ENCODE data around the gene DENND1B. TPM values are rescaled to one million over a fixed set of nuclear protein-coding genes. Genes with fewer than 3 reads are reported as not detected.
"Not testable (repeated sequence)": the region's sequence is repeated elsewhere in the genome, so short reads cannot be mapped to it uniquely, and the experiment has no call there.

The DENND1B gene
- total RNA-seq, 1 experiment from 2014 or later, result 12.7 TPM

- no peaks in the 10 kb centered on the region for H3K9me3 ChIP-seq
These were observed 5.0 kb downstream of the DENND1B start for GRCh38 chr1:197770243-197770642.

GRCh38 chr1:197769287-197769686 lies 6.0 kb downstream of the DENND1B start:
- no peak overlapping the region for H3K4me3 ChIP-seq
- DNase-seq, result no peak
- no peaks in the 10 kb centered on the region for H3K27me3 ChIP-seq
- no peaks in the 10 kb centered on the region for H3K9me3 ChIP-seq
- peaks cover 19% of the 10 kb centered on the region for H3K36me3 ChIP-seq

More at GRCh38 chr1:197770243-197770642, 5.0 kb downstream of the DENND1B start:
- no peak for DNase-seq
- Histone ChIP-seq H3K36me3 (peaks cover 19% of the 10 kb centered on the region), H3K4me3 (no peak overlapping the region), H3K27me3 (no peaks in the 10 kb centered on the region)

GRCh38 chr1:197768014-197768805 lies 7.1 kb downstream of the DENND1B start:
- no peaks in the 10 kb centered on the region for H3K27me3 ChIP-seq
- H3K9me3 ChIP-seq, result no peaks in the 10 kb centered on the region
- no peak for DNase-seq
- H3K4me3 ChIP-seq, result no peak overlapping the region
- H3K36me3 ChIP-seq, result peaks cover 19% of the 10 kb centered on the region

GRCh38 chr1:197763769-197764168 lies 11.5 kb downstream of the DENND1B start:
- H3K36me3 ChIP-seq, result peaks cover 9% of the 10 kb centered on the region
- no peaks in the 10 kb centered on the region for H3K27me3 ChIP-seq
- no peak for DNase-seq
- no peak overlapping the region for H3K4me3 ChIP-seq
- no peaks in the 10 kb centered on the region for H3K9me3 ChIP-seq

- Histone ChIP-seq H3K4me3 (no peak overlapping the region), H3K36me3 (peaks cover 10% of the 10 kb centered on the region), H3K27me3 (no peaks in the 10 kb centered on the region), H3K9me3 (no peaks in the 10 kb centered on the region)
- no peak for DNase-seq
These were observed 12.0 kb downstream of the DENND1B start for GRCh38 chr1:197763307-197763706.

- no peaks in the 10 kb centered on the region for H3K27me3 ChIP-seq
- DNase-seq, result no peak
- H3K36me3 ChIP-seq, result peaks cover 10% of the 10 kb centered on the region
- H3K9me3 ChIP-seq, result no peaks in the 10 kb centered on the region
- H3K4me3 ChIP-seq, result no peak overlapping the region
These were observed 13.6 kb downstream of the DENND1B start for GRCh38 chr1:197761654-197762053.

GRCh38 chr1:197755553-197755952 lies 19.7 kb downstream of the DENND1B start:
- not testable (repeated sequence) for DNase-seq

GRCh38 chr1:197752652-197753164 lies 22.6 kb downstream of the DENND1B start:
- H3K9me3 ChIP-seq, DNase-seq, H3K27me3 ChIP-seq, H3K4me3 ChIP-seq: not testable (repeated sequence)
- peaks cover 11% of the 10 kb centered on the region for H3K36me3 ChIP-seq

More at GRCh38 chr1:197755553-197755952, 19.7 kb downstream of the DENND1B start:
- not testable (repeated sequence) for H3K4me3 ChIP-seq, H3K9me3 ChIP-seq, H3K27me3 ChIP-seq
- H3K36me3 ChIP-seq, result peaks cover 13% of the 10 kb centered on the region

- no peak overlapping the region for H3K4me3 ChIP-seq
- H3K27me3 ChIP-seq, result no peaks in the 10 kb centered on the region
- no peaks in the 10 kb centered on the region for H3K9me3 ChIP-seq
- H3K36me3 ChIP-seq, result peaks cover 19% of the 10 kb centered on the region
- no peak for DNase-seq
These were observed 24.9 kb downstream of the DENND1B start for GRCh38 chr1:197750366-197750765.

GRCh38 chr1:197745911-197746310 lies 29.4 kb downstream of the DENND1B start:
- Histone ChIP-seq H3K27me3 (no peaks in the 10 kb centered on the region), H3K4me3 (no peak overlapping the region), H3K9me3 (no peaks in the 10 kb centered on the region; the same call in 1 of the 2 replicates)

GRCh38 chr1:197744979-197745378 lies 30.3 kb downstream of the DENND1B start:
- DNase-seq, result no peak
- peaks cover 8% of the 10 kb centered on the region for H3K36me3 ChIP-seq
- H3K9me3 ChIP-seq, result no peaks in the 10 kb centered on the region; the same call in 1 of the 2 replicates
- H3K27me3 ChIP-seq, result no peaks in the 10 kb centered on the region
- no peak overlapping the region for H3K4me3 ChIP-seq

More at GRCh38 chr1:197745911-197746310, 29.4 kb downstream of the DENND1B start:
- H3K36me3 ChIP-seq, result peaks cover 8% of the 10 kb centered on the region
- DNase-seq, result no peak

GRCh38 chr1:197743578-197743977 lies 31.7 kb downstream of the DENND1B start:
- H3K27me3 ChIP-seq, result no peaks in the 10 kb centered on the region
- peaks cover 8% of the 10 kb centered on the region for H3K36me3 ChIP-seq
- DNase-seq, result no peak
- no peak overlapping the region for H3K4me3 ChIP-seq
- no peaks in the 10 kb centered on the region; the same call in 1 of the 2 replicates for H3K9me3 ChIP-seq

GRCh38 chr1:197740992-197741391 lies 34.3 kb downstream of the DENND1B start:
- no peaks in the 10 kb centered on the region for H3K27me3 ChIP-seq
- DNase-seq, result no peak
- H3K4me3 ChIP-seq, result no peak overlapping the region
- no peaks in the 10 kb centered on the region for H3K36me3 ChIP-seq
- H3K9me3 ChIP-seq, result no peaks in the 10 kb centered on the region; the same call in 1 of the 2 replicates

- no peaks in the 10 kb centered on the region for H3K9me3 ChIP-seq
- H3K4me3 ChIP-seq, result no peak overlapping the region
- no peaks in the 10 kb centered on the region; the same call in 1 of the 2 replicates for H3K36me3 ChIP-seq
- H3K27me3 ChIP-seq, result no peaks in the 10 kb centered on the region
- no peak for DNase-seq
These were observed 36.4 kb downstream of the DENND1B start for GRCh38 chr1:197738927-197739326.

GRCh38 chr1:197737916-197738315 lies 37.4 kb downstream of the DENND1B start:
- Histone ChIP-seq H3K4me3 (no peak overlapping the region), H3K27me3 (no peaks in the 10 kb centered on the region), H3K36me3 (no peaks in the 10 kb centered on the region; the same call in 1 of the 2 replicates), H3K9me3 (no peaks in the 10 kb centered on the region)
- DNase-seq, result no peak

- H3K27me3 ChIP-seq, result no peaks in the 10 kb centered on the region
- no peak overlapping the region for H3K4me3 ChIP-seq
- H3K9me3 ChIP-seq, result no peaks in the 10 kb centered on the region
- H3K36me3 ChIP-seq, result no peaks in the 10 kb centered on the region; the same call in 1 of the 2 replicates
- DNase-seq, result no peak
These were observed 38.6 kb downstream of the DENND1B start for GRCh38 chr1:197736685-197737084.

GRCh38 chr1:197735461-197735860 lies 39.8 kb downstream of the DENND1B start:
- Histone ChIP-seq H3K36me3 (no peaks in the 10 kb centered on the region; the same call in 1 of the 2 replicates), H3K27me3 (no peaks in the 10 kb centered on the region), H3K4me3 (no peak overlapping the region), H3K9me3 (no peaks in the 10 kb centered on the region)
- no peak for DNase-seq

GRCh38 chr1:197733324-197733723 lies 42.0 kb downstream of the DENND1B start:
- peaks cover 4% of the 10 kb centered on the region; the same call in 1 of the 2 replicates for H3K9me3 ChIP-seq
- no peak overlapping the region for H3K4me3 ChIP-seq
- DNase-seq, result no peak
- H3K27me3 ChIP-seq, result no peaks in the 10 kb centered on the region
- no peaks in the 10 kb centered on the region; the same call in 1 of the 2 replicates for H3K36me3 ChIP-seq
